ENCODE measurements around the gene ZNF575. TPM values are rescaled to one million over a fixed set of nuclear protein-coding genes. Genes with fewer than 3 reads are reported as not detected.

The ZNF575 gene
- total and polyA plus RNA-seq, 2 donors: 0.38 to 2.5 TPM

GRCh38 chr19:43495082-43495481, 37.9 kb upstream of the ZNF575 start:
- H3K36me3 ChIP-seq (ENCODE audit: control insufficient read depth in 2 of 2, insufficient read depth in 2 of 2, low read length in 1 of 2): peaks cover 14 to 34% of the 10 kb centered on the region in 2 donors
- DNase-seq (ENCODE audit: low read depth in 6 of 9, low spot score in 9 of 9): no peak

GRCh38 chr19:43496960-43497359, 36.0 kb upstream of the ZNF575 start:
- H3K27me3 ChIP-seq (ENCODE audit: control insufficient read depth in 2 of 2, insufficient read depth in 1 of 2, low read length in 1 of 2): no peaks in the 10 kb centered on the region
- no peak for DNase-seq (ENCODE audit: low read depth in 6 of 9, low spot score in 9 of 9)
- H3K27ac ChIP-seq (ENCODE audit: low read depth in 1 of 2, low read length in 1 of 2): no peak overlapping the region
- H3K9me3 ChIP-seq (ENCODE audit: control insufficient read depth in 2 of 2, insufficient read depth in 1 of 2, low read length in 1 of 2): no peaks in the 10 kb centered on the region
- H3K4me1 ChIP-seq (ENCODE audit: control insufficient read depth in 2 of 2, insufficient read depth in 2 of 2, low read length in 2 of 2): peaks cover 0 to 2% of the 10 kb centered on the region in 2 donors
- WGBS: 98% methylated on average over 7 of the region's 7 CpGs
- H3K36me3 ChIP-seq (ENCODE audit: control insufficient read depth in 2 of 2, insufficient read depth in 2 of 2, low read length in 1 of 2): peaks cover 14 to 35% of the 10 kb centered on the region in 2 donors
- H3K4me3 ChIP-seq (ENCODE audit: low read length in 2 of 2): no peak overlapping the region

More at GRCh38 chr19:43495082-43495481, 37.9 kb upstream of the ZNF575 start:
- H3K27me3 ChIP-seq (ENCODE audit: control insufficient read depth in 2 of 2, insufficient read depth in 1 of 2, low read length in 1 of 2): no peaks in the 10 kb centered on the region
- no peaks in the 10 kb centered on the region for H3K4me1 ChIP-seq (ENCODE audit: control insufficient read depth in 2 of 2, insufficient read depth in 2 of 2, low read length in 2 of 2)
- no peak overlapping the region for H3K27ac ChIP-seq (ENCODE audit: low read depth in 1 of 2, low read length in 1 of 2)
- H3K9me3 ChIP-seq (ENCODE audit: control insufficient read depth in 2 of 2, insufficient read depth in 1 of 2, low read length in 1 of 2): no peaks in the 10 kb centered on the region
- 96% methylated on average over 8 of the region's 8 CpGs for WGBS
- H3K4me3 ChIP-seq (ENCODE audit: low read length in 2 of 2): no peak overlapping the region

DNA sequence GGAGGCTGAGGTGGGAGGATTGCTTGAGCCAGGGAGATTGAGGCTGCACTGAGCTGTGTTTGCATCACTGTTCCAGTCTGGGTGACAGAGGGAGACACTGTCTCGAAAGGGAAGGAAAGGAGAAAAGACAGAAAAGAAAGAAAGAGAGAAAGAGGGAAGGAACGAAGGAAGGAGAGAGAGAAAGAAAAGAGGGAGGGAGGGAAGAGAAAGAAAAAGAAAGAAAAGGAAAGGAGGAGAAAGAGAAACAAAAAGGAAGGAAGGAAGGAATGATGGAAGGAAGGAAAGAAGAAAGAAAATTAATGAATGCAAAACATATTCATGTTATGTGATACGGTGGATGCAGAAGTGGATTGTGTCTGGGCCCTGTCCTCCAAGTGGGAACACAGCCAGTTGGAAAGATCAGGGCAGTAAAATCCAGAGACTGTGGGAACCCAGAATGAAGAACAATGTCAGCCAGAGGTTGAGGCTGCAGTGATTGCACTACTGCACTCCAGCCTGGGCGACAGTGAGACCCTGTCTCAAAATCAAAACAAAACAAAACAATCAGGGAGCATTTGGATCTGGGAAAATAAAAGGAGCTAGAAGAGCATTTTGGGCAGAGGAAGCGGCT, 34.6 kb upstream of the ZNF575 start:
- Histone ChIP-seq H3K4me1 (ENCODE audit: control insufficient read depth in 2 of 2, insufficient read depth in 2 of 2, low read length in 2 of 2) (peaks cover under 1 to 10% of the 10 kb centered on the region in 2 donors), H3K27ac (ENCODE audit: low read depth in 1 of 2, low read length in 1 of 2) (no peak overlapping the region), H3K4me3 (ENCODE audit: low read length in 2 of 2) (no peak overlapping the region), H3K9me3 (ENCODE audit: control insufficient read depth in 2 of 2, insufficient read depth in 1 of 2, low read length in 1 of 2) (no peaks in the 10 kb centered on the region), H3K27me3 (ENCODE audit: control insufficient read depth in 2 of 2, insufficient read depth in 1 of 2, low read length in 1 of 2) (no peaks in the 10 kb centered on the region), H3K36me3 (ENCODE audit: control insufficient read depth in 2 of 2, insufficient read depth in 2 of 2, low read length in 1 of 2) (peaks cover 11 to 33% of the 10 kb centered on the region in 2 donors)
- DNase-seq (ENCODE audit: low read depth in 6 of 9, low spot score in 9 of 9): no peak
- 98% methylated on average over 5 of the region's 5 CpGs for WGBS

DNA sequence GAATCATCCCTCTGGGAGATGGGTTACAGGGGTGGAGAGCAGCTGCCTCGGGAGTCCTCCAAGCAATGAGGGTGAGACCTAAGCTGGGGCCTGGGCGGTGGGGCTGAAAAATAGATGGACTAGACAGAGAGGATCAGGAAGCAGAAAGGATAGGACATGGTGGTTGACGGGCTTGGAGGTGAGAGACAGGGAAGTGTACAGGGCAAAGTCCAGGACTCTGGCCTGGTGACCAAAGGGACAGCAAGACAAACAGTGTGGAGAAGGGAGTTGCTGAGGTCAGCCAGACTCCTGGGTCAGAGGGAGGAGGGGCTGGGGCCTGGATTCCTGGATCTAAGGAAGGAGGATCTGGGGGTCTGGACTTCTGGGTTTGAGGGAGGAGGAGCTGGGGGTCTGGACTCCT, 33.9 kb upstream of the ZNF575 start:
- H3K27me3 ChIP-seq (ENCODE audit: control insufficient read depth in 2 of 2, insufficient read depth in 1 of 2, low read length in 1 of 2): no peaks in the 10 kb centered on the region
- no peak overlapping the region for H3K4me3 ChIP-seq (ENCODE audit: low read length in 2 of 2)
- peaks cover 3 to 14% of the 10 kb centered on the region in 2 donors for H3K4me1 ChIP-seq (ENCODE audit: control insufficient read depth in 2 of 2, insufficient read depth in 2 of 2, low read length in 2 of 2)
- DNase-seq (ENCODE audit: low read depth in 6 of 9, low spot score in 9 of 9): no peak
- H3K27ac ChIP-seq (ENCODE audit: low read depth in 1 of 2, low read length in 1 of 2): no peak overlapping the region
- H3K9me3 ChIP-seq (ENCODE audit: control insufficient read depth in 2 of 2, insufficient read depth in 1 of 2, low read length in 1 of 2): no peaks in the 10 kb centered on the region
- H3K36me3 ChIP-seq (ENCODE audit: control insufficient read depth in 2 of 2, insufficient read depth in 2 of 2, low read length in 1 of 2): peaks cover 11 to 33% of the 10 kb centered on the region in 2 donors
- 95% methylated on average over 3 of the region's 3 CpGs for WGBS

GRCh38 chr19:43501661-43502418, 31.1 kb upstream of the ZNF575 start:
- DNase-seq (ENCODE audit: low read depth in 6 of 9, low spot score in 9 of 9): no peak
- Histone ChIP-seq H3K4me3 (ENCODE audit: low read length in 2 of 2) (no peak overlapping the region), H3K27me3 (ENCODE audit: control insufficient read depth in 2 of 2, insufficient read depth in 1 of 2, low read length in 1 of 2) (no peaks in the 10 kb centered on the region), H3K9me3 (ENCODE audit: control insufficient read depth in 2 of 2, insufficient read depth in 1 of 2, low read length in 1 of 2) (no peaks in the 10 kb centered on the region), H3K4me1 (ENCODE audit: control insufficient read depth in 2 of 2, insufficient read depth in 2 of 2, low read length in 2 of 2) (peaks cover 9 to 23% of the 10 kb centered on the region in 2 donors), H3K36me3 (ENCODE audit: control insufficient read depth in 2 of 2, insufficient read depth in 2 of 2, low read length in 1 of 2) (peaks cover 10 to 20% of the 10 kb centered on the region in 2 donors), H3K27ac (ENCODE audit: low read depth in 1 of 2, low read length in 1 of 2) (no peak overlapping the region)
- 96% methylated on average over 43 of the region's 43 CpGs for WGBS

- no peak for DNase-seq (ENCODE audit: low read depth in 6 of 9, low spot score in 9 of 9)
- no peak overlapping the region for H3K27ac ChIP-seq (ENCODE audit: low read depth in 1 of 2, low read length in 1 of 2)
- no peaks in the 10 kb centered on the region for H3K9me3 ChIP-seq (ENCODE audit: control insufficient read depth in 2 of 2, insufficient read depth in 1 of 2, low read length in 1 of 2)
- WGBS: 96% methylated on average over 23 of the region's 23 CpGs
- H3K36me3 ChIP-seq (ENCODE audit: control insufficient read depth in 2 of 2, insufficient read depth in 2 of 2, low read length in 1 of 2): peaks cover 5 to 18% of the 10 kb centered on the region in 2 donors
- peaks cover 9 to 23% of the 10 kb centered on the region in 2 donors for H3K4me1 ChIP-seq (ENCODE audit: control insufficient read depth in 2 of 2, insufficient read depth in 2 of 2, low read length in 2 of 2)
- H3K4me3 ChIP-seq (ENCODE audit: low read length in 2 of 2): no peak overlapping the region
- H3K27me3 ChIP-seq (ENCODE audit: control insufficient read depth in 2 of 2, insufficient read depth in 1 of 2, low read length in 1 of 2): no peaks in the 10 kb centered on the region
These were observed 30.5 kb upstream of the ZNF575 start for GRCh38 chr19:43502419-43502976.

DNA sequence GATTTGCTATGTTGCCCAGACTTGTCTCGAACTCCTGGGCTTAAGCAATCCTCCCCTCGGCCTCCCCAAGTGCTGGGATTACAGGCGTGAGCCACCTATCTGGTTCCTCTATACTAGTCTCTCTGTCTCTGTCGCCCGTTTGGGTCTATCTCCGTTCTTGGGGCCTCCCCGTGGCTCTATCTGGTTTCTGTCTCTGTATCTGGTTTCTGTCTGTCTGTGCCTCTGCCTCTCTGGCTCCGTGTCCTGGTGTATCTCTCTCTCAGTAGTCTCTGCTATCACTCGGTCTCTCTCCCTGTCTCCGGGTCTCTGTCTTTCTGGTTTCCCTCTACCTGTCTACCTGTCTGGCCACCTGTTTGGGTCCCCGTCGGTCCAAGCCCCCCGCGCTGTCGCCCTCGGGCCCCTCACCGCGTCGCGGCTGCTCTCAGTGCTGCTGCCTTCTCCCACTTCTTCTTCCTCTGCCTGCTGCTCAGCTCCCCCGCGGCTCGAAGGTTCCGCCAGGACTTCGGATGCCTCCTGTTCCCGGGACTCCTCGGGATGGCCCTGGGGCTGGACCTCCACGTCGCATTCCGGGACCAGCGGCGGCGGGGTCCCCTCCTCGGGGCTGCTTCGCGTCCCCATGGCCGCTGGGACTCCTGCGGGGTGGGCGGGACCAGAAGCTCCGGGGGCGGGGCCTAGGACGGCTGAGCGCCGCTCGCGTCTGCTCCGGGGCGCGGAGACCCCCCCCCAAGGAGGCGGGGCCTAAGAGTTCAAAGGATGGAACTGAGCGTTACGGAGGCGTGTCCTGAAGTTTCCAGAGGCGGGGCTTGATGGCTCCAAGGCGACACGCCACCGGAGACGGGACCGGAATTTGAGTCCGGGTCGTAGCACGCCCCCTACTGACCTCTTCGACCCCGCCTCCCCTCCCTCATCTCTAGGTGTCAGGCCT, 29.2 kb upstream of the ZNF575 start:
- Histone ChIP-seq H3K27me3 (ENCODE audit: control insufficient read depth in 2 of 2, insufficient read depth in 1 of 2, low read length in 1 of 2) (no peaks in the 10 kb centered on the region), H3K9me3 (ENCODE audit: control insufficient read depth in 2 of 2, insufficient read depth in 1 of 2, low read length in 1 of 2) (no peaks in the 10 kb centered on the region), H3K4me3 (ENCODE audit: low read length in 2 of 2) (peak overlapping the region; percentile 77 to 88), H3K36me3 (ENCODE audit: control insufficient read depth in 2 of 2, insufficient read depth in 2 of 2, low read length in 1 of 2) (peaks cover 2 to 23% of the 10 kb centered on the region in 2 donors), H3K4me1 (ENCODE audit: control insufficient read depth in 2 of 2, insufficient read depth in 2 of 2, low read length in 2 of 2) (peaks cover 9 to 23% of the 10 kb centered on the region in 2 donors), H3K27ac (ENCODE audit: low read depth in 1 of 2, low read length in 1 of 2) (peak overlapping the region; percentile 83 to 86)
- peak; percentile 90 to 99 (median 97) for DNase-seq (ENCODE audit: low read depth in 6 of 9, low spot score in 9 of 9)
- WGBS: 4% methylated on average over 64 of the region's 64 CpGs

DNA sequence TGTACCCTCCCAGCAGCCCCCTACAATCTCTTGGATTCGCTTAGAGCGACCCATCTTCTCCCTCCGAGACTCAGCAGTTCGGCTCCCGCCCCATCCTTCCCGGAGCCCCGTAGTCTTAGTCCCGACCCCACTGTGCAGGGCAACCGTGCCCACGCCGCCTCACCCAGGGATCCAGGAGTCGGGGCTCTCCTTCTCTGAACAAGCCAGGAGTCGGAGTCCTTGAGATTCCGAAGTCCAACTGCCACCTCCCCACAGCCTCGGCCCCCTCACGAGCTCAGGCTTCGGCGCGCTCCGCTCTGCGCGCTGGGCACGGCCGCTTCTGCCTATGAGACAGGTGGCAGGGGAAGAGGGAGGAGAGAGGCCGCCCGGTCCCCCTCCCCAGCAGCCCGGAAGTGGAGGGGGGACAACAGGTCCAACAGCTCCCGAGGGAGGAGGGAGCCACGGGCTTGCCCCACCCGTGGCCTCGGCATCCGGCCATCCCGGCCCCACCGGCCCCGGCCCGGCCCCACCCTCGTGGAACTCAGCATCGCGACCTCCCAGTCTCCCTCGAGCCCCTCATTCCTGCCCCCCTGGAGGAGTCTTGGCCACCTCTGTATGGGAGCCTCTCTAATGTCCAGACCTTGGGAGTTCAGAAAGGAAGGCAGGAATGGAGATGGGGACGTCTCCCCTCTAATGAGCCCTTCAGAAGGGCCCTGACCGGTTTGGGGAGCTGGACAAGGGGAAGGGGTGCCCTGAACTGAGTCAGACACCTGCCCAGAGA, 28.4 kb upstream of the ZNF575 start, which contains the start of gene PHLDB3:
PHLDB3 (minus strand) TSS at position 321 of the 760 bp plus-strand sequence. CDS start 628 bp downstream, outside the sequence.
- Histone ChIP-seq H3K27me3 (ENCODE audit: control insufficient read depth in 2 of 2, insufficient read depth in 1 of 2, low read length in 1 of 2) (no peaks in the 10 kb centered on the region), H3K9me3 (ENCODE audit: control insufficient read depth in 2 of 2, insufficient read depth in 1 of 2, low read length in 1 of 2) (no peaks in the 10 kb centered on the region), H3K4me1 (ENCODE audit: control insufficient read depth in 2 of 2, insufficient read depth in 2 of 2, low read length in 2 of 2) (peaks cover 9 to 23% of the 10 kb centered on the region in 2 donors), H3K27ac (ENCODE audit: low read depth in 1 of 2, low read length in 1 of 2) (peak within 1 kb of the TSS; percentile 83 to 86), H3K4me3 (ENCODE audit: low read length in 2 of 2) (peak within 1 kb of the TSS; percentile 77 to 88), H3K36me3 (ENCODE audit: control insufficient read depth in 2 of 2, insufficient read depth in 2 of 2, low read length in 1 of 2) (peaks cover 2 to 24% of the 10 kb centered on the region in 2 donors)
- 5% methylated on average over 42 of the region's 42 CpGs for WGBS
- DNase-seq (ENCODE audit: low read depth in 6 of 9, low spot score in 9 of 9): peak in 4 of 9 donors; percentile 49 to 76 (median 64)

Measured in thymus (tissue), 11 donors.